ENCODE results near the gene TTYH3.

TTYH3 gene

GRCh38 chr7:2680792-2681490 lies 49.2 kb downstream of the TTYH3 start:
- no peak for TF ChIP-seq ZFX (IDR thresholded peaks at IDR 0.05; ENCODE audit: borderline replicate concordance)
- TF ChIP-seq, protein P1, sequence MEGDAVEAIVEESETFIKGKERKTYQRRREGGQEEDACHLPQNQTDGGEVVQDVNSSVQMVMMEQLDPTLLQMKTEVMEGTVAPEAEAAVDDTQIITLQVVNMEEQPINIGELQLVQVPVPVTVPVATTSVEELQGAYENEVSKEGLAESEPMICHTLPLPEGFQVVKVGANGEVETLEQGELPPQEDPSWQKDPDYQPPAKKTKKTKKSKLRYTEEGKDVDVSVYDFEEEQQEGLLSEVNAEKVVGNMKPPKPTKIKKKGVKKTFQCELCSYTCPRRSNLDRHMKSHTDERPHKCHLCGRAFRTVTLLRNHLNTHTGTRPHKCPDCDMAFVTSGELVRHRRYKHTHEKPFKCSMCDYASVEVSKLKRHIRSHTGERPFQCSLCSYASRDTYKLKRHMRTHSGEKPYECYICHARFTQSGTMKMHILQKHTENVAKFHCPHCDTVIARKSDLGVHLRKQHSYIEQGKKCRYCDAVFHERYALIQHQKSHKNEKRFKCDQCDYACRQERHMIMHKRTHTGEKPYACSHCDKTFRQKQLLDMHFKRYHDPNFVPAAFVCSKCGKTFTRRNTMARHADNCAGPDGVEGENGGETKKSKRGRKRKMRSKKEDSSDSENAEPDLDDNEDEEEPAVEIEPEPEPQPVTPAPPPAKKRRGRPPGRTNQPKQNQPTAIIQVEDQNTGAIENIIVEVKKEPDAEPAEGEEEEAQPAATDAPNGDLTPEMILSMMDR (IDR thresholded peaks at IDR 0.05) = peak; percentile 97
- no peak overlapping the region for H3K27ac ChIP-seq

GRCh38 chr7:2681929-2682799 lies 50.4 kb downstream of the TTYH3 start:
- no peak for TF ChIP-seq ZFX (IDR thresholded peaks at IDR 0.05; ENCODE audit: borderline replicate concordance)
- TF ChIP-seq, protein P1 (IDR thresholded peaks at IDR 0.05) = no peak
- no peak overlapping the region for H3K27ac ChIP-seq

DNA sequence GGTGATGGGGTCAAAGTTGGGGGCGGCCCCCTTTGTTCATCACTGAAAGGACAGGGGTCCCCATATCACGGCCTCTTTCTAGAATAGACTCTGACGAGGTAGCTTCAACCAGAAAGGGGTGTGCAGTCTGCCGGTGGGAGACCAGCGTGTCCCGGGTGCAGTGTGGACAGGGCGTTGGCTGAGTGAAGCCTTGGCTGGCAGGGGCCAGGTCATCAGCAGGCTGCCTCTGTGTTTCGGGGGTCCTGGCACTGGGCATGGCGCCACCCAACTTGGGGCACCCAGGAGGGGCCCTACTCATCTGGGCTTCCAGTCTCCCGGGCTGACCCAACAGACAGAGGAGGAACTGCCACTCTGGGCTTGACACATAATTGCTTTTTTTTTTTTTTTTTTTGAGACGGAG lies 52.7 kb downstream of the TTYH3 start:
- no peak for TF ChIP-seq ZFX (IDR thresholded peaks at IDR 0.05; ENCODE audit: borderline replicate concordance)
- TF ChIP-seq, protein P1 (IDR thresholded peaks at IDR 0.05) = no peak
- no peak overlapping the region for H3K27ac ChIP-seq

DNA sequence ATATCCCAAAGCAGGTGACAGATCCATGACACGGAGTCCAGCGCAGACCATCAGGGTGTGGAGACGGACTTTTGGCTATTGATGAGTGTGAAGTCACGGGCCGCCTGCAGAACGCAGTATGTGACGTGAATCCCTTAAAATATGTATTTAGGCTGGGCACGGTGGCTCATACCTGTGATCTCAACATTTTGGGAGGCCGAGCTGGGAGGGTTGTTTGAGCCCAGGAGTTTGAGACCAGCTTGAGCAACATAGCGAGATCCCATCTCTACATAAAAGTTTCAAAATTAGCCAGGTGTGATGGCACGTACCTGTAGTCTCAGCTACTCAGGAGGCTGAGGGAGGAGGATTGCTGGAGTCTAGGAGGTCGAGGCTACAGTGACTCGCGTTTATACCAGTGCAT lies 54.3 kb downstream of the TTYH3 start:
- TF ChIP-seq ZFX (IDR thresholded peaks at IDR 0.05; ENCODE audit: borderline replicate concordance) = no peak
- TF ChIP-seq, protein P1 (IDR thresholded peaks at IDR 0.05) = no peak

GRCh38 chr7:2687338-2687869 lies 55.6 kb downstream of the TTYH3 start:
- TF ChIP-seq ZFX (IDR thresholded peaks at IDR 0.05; ENCODE audit: borderline replicate concordance) = no peak
- TF ChIP-seq, protein P1 (IDR thresholded peaks at IDR 0.05) = no peak
- H3K27ac ChIP-seq = no peak overlapping the region

More for the DNA sequence above, 54.3 kb downstream of the TTYH3 start:
- H3K27ac ChIP-seq = no peak overlapping the region

DNA sequence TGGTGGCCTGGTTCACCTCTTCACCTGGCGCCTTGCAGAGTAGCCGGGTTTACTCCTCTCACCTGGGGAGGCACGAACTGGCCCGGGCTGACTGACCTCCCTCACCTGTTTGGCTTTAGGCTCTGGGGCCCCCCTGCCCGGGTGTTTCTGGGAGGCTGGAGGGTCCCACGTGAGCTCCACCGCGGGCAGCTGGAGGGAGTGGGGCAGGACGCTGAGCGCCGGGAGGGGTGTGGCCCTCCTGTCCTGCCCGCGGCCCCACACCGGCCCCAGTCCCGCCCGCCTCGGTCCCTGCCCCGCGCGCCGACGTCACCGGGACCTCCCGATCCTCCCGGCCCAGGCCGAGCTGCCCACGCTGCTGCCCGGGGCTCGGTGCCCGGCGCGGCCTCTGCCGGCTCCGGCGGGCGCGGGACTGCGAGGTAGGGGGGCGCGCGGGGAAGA lies 56.1 kb downstream of the TTYH3 start, which contains the start of gene AMZ1:
Gene AMZ1, plus strand, starts transcription at position 322 of the 438 bp plus-strand sequence. CDS start 12,250 bp downstream, outside the sequence.
- H3K27ac ChIP-seq = no peak within 1 kb of the TSS
- TF ChIP-seq ZFX (IDR thresholded peaks at IDR 0.05; ENCODE audit: borderline replicate concordance) = no peak
- TF ChIP-seq, protein P1 (IDR thresholded peaks at IDR 0.05) = no peak

Data from 22Rv1 (cell line).